Measurements from ENCODE around the gene ADISSP.
A peak's percentile ranks its signal among the peaks of the same experiment; 100 is the strongest.

ADISSP gene

DNA sequence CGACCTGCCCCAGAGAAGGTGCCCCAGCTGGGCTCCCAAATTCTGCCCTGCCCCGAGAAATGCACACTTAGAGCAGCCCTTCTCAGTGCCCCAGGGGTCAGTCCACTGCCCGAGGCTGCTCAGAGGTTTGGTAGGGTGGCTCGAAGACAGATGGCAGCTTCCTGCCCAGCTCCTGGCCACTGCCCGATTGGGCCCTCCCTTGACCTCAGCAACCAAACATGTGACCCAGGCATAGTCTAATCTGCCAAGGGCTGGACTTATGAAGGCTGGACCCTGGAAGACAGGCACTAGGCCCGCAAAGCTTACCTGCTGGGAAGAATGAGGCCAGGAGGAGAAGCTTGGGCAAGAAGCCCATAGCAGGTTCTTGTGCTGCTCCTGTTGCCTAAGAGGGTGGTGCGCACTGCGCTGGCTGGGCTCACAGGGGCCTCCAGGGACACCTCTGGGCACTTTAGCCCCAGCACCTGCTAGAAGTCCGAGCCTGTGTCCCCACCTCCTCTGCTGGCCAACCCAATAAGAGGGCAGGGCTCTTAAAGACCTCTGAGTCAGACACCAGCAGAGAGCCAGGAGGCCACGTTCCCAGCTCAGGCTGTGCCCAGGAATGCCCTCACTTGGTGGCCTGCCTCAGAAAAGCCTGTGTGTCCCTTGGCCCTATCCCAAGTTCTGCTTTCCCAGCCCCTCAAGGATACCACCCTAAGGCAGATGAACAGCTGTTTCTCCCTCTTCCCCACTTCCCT lies 60.6 kb downstream of the ADISSP start:
- intact Hi-C loops (cut with DNase I; ENCODE audit: low total_unique reads), result no loop called here
- Histone ChIP-seq H3K27me3 (no peaks in the 10 kb centered on the region), H3K4me3 (no peak overlapping the region), H3K9me3 (no peaks in the 10 kb centered on the region), H3K27ac (peak overlapping the region; percentile 13 to 60), H3K36me3 (no peaks in the 10 kb centered on the region), H3K4me1 (peaks cover 0 to 20% (median 12%) of the 10 kb centered on the region in 4 donors)
- peak; percentile 54 to 89 for DNase-seq
- TF ChIP-seq, protein P1, sequence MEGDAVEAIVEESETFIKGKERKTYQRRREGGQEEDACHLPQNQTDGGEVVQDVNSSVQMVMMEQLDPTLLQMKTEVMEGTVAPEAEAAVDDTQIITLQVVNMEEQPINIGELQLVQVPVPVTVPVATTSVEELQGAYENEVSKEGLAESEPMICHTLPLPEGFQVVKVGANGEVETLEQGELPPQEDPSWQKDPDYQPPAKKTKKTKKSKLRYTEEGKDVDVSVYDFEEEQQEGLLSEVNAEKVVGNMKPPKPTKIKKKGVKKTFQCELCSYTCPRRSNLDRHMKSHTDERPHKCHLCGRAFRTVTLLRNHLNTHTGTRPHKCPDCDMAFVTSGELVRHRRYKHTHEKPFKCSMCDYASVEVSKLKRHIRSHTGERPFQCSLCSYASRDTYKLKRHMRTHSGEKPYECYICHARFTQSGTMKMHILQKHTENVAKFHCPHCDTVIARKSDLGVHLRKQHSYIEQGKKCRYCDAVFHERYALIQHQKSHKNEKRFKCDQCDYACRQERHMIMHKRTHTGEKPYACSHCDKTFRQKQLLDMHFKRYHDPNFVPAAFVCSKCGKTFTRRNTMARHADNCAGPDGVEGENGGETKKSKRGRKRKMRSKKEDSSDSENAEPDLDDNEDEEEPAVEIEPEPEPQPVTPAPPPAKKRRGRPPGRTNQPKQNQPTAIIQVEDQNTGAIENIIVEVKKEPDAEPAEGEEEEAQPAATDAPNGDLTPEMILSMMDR (IDR thresholded peaks at IDR 0.05), result no peak

DNA sequence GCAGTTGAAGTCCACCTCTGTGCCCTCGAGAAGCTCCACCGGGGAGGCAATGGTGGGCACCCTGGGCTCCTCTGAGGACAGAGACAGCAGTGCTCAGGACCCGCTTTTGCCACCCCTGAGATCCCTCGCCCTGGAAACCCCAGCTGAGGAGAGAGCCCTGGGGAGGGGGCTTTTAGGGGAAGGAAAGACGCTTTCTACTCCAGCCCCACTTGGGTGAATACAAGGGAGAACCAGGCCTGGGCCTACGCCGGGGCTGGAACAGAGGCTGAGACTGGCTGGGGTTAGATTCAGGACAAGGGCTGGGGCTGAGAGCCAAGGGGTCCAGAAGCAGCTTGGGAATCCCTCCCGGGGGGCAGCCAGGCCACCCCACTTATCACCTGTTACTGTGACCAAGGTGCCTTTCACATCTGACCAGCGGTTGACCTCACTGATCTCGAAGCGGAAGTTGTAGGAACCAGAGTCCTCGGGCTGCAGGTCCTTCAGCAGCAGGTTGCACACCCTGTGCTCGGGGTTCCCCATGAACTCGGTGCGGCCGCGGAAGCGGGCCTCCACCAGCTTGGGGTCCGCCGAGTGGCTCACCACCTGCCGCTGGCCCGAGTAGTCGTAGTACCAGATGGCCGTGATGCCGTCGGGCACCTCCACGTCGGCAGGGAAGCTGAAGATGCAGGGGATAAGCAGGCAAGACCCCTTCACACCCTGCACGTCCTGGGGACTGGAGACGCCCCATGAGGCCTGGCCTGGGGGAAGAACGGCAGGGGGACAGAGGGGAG lies 61.4 kb downstream of the ADISSP start:
- TF ChIP-seq, protein P1 (IDR thresholded peaks at IDR 0.05), result no peak
- Histone ChIP-seq H3K4me1 (peaks cover 0 to 19% (median 12%) of the 10 kb centered on the region in 4 donors), H3K4me3 (no peak overlapping the region), H3K27ac (peak overlapping the region; percentile 13 to 60), H3K27me3 (no peaks in the 10 kb centered on the region), H3K9me3 (no peaks in the 10 kb centered on the region), H3K36me3 (no peaks in the 10 kb centered on the region)
- intact Hi-C loops (cut with DNase I; ENCODE audit: low total_unique reads), result no loop called here
- DNase-seq, result no peak

DNA sequence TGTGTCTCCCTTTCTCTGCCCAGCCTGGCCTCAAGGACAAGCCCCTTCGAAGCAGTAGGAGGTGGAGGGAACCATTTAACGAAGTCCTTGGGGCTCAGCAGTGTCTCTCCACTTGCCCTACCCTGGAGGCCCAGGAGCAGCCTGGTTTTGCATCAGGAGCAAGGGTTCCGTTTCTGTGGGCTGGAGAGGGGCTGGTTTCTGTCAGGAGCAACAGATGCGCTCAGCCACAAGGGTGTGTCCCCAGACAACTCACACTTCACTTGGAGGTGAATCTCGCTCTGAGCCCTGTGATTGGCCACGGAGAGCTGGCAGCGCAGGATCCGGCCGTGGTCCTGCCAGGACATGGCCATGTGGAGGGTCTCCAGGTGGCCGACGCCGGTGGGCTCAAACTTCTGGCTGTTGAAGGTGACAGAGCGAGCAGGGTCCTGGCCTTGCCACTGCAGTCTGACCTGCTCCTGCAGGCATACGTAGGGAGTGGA lies 62.0 kb downstream of the ADISSP start:
- Histone ChIP-seq H3K4me1 (peaks cover 0 to 14% (median 11%) of the 10 kb centered on the region in 4 donors), H3K27me3 (no peaks in the 10 kb centered on the region), H3K9me3 (no peaks in the 10 kb centered on the region), H3K27ac (no peak overlapping the region), H3K4me3 (no peak overlapping the region), H3K36me3 (no peaks in the 10 kb centered on the region)
- intact Hi-C loops (cut with DNase I; ENCODE audit: low total_unique reads), result no loop called here
- DNase-seq, result no peak
- TF ChIP-seq, protein P1 (IDR thresholded peaks at IDR 0.05), result no peak

- intact Hi-C loops (cut with DNase I; ENCODE audit: low total_unique reads), result no loop called here
- Histone ChIP-seq H3K27ac (no peak overlapping the region), H3K9me3 (no peaks in the 10 kb centered on the region), H3K27me3 (no peaks in the 10 kb centered on the region), H3K36me3 (no peaks in the 10 kb centered on the region), H3K4me1 (peaks cover 0 to 14% (median 11%) of the 10 kb centered on the region in 4 donors), H3K4me3 (no peak overlapping the region)
- TF ChIP-seq, protein P1 (IDR thresholded peaks at IDR 0.05), result no peak
- no peak for DNase-seq
Observed at GRCh38 chr20:3704087-3704486, 63.5 kb downstream of the ADISSP start.
